Caco-2 (cell line): Measurements from ENCODE around the gene MSL3B.

Experiments
- BruUV-seq: library from RNA; stranded (reverse); fragments of 400-500 nt; replicated peaks from 2 replicates; lab custom pipeline; 2021; lab: Mats Ljungman, UMichigan
- CTCF ChIA-PET: fragments of 300-600 bp; sonication (Branson Sonifier 250); formaldehyde crosslinking; loops from one replicate; lab custom pipeline; 2022; ENCODE audit warnings: antibody characterized with exemption; lab: Charles Lee
- POLR2A ChIA-PET: fragments of 300-600 bp; sonication (Branson Sonifier 250); formaldehyde crosslinking; loops from one replicate; lab custom pipeline; 2022; ENCODE audit warnings: antibody characterized with exemption; lab: Charles Lee
- DNase-seq, 2 experiments: peaks; one replicate each; pipeline versions ENCODE4 v3.0.0 to v3.0.0-alpha.2; 2020 to 2022
- H3K27me3 ChIP-seq: replicated peaks from 2 replicates; pipeline ENCODE4 v1.6.0; 2011; ENCODE audit warnings: low read length; ENCODE audit not compliant: control insufficient read depth, insufficient read depth
- H3K36me3 ChIP-seq: 2 replicates; pipeline ENCODE4 v1.5.1; 2011; ENCODE audit warnings: low read length; ENCODE audit not compliant: control insufficient read depth, insufficient read depth
- H3K4me1 ChIP-seq: fragments of 250-450 bp; sonication (Bioruptor Pico); 2 replicates; pipeline ENCODE4 v1.5.1; 2020; ENCODE audit warnings: mild to moderate bottlenecking
- H3K4me3 ChIP-seq: 2 replicates; pipeline ENCODE4 v1.5.1; 2011; ENCODE audit warnings: low read depth, mild to moderate bottlenecking, control low read depth, low read length
- H3K9me3 ChIP-seq: fragments of 250-450 bp; sonication (Bioruptor Pico); 2 replicates; pipeline ENCODE4 v1.5.1; 2020; ENCODE audit warnings: mild to moderate bottlenecking, moderate library complexity
- H3K27ac Mint-ChIP-seq: one replicate; pipeline ENCODE4 v1.8.0; 2022; ENCODE audit warnings: mixed read lengths; ENCODE audit not compliant: unreplicated experiment
- H3K27me3 Mint-ChIP-seq: one replicate; pipeline ENCODE4 v1.8.0; 2022; ENCODE audit warnings: mixed read lengths; ENCODE audit not compliant: insufficient read depth, unreplicated experiment
- H3K36me3 Mint-ChIP-seq: one replicate; pipeline ENCODE4 v1.8.0; 2022; ENCODE audit warnings: mild to moderate bottlenecking, mixed read lengths; ENCODE audit not compliant: insufficient read depth, unreplicated experiment
- H3K4me1 Mint-ChIP-seq: one replicate; pipeline ENCODE4 v1.8.0; 2022; ENCODE audit warnings: low read depth, mixed read lengths; ENCODE audit not compliant: unreplicated experiment
- H3K4me3 Mint-ChIP-seq: one replicate; pipeline ENCODE4 v1.8.0; 2022; ENCODE audit warnings: mild to moderate bottlenecking, moderate library complexity, mixed read lengths; ENCODE audit not compliant: unreplicated experiment
- H3K9me3 Mint-ChIP-seq: one replicate; pipeline ENCODE4 v1.8.0; 2022; ENCODE audit warnings: mixed read lengths; ENCODE audit not compliant: unreplicated experiment
- intact Hi-C: fragments of 100-400 bp; cut with micrococcal nuclease; formaldehyde crosslinking; loops from one replicate; pipeline ENCODE4 v1.10.0; 2022; ENCODE audit not compliant: unreplicated experiment
- TF ChIP-seq, protein P1 (sequence below), 2 experiments: fragments of 200-600 bp in 1 of 2; IDR thresholded peaks; 1 replicate in 1 of 2; 2 replicates in 1 of 2; pipeline versions ENCODE4 v1.5.1 to v1.8.0; 2011 to 2022; ENCODE audit warnings: antibody characterized with exemption in 1 of 2, control low read depth in 1 of 2, inconsistent platforms in 1 of 2, low read depth in 1 of 2, low read length in 1 of 2, mild to moderate bottlenecking in 1 of 2, moderate library complexity in 1 of 2; ENCODE audit not compliant: insufficient read depth in 1 of 2, severe bottlenecking in 1 of 2, unreplicated experiment in 1 of 2

The MSL3B gene

DNA sequence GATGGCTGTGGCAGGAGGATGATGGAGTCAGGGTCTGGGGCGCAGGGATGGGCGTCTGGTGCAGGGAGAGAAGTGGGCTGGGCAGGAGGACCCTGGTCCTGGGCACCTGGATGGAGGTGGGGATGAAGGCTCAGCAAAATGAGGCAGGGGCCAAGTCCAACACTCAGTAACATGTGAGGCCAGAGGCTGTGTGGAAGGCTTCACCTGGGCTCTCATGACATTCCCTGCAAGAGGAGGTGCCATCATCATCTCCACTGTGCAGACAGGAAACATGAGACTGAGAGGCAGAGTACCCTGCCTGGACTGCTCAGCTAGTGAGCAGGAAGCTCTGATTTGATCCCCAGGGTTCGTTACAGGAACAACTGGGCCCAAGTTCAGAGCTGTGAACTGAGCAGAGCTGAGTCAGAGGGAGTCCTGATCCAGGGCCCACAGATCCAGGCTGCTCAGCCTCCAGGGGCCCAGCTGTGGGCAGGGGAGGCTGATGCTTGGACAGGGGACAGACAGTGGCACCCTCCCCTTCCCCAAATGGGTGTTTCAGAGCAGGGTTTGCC is 50.8 kb downstream of the MSL3B start:
- H3K27ac Mint-ChIP-seq, result no peak overlapping the region
- H3K4me1 Mint-ChIP-seq, result no peaks in the 10 kb centered on the region
- H3K4me3 ChIP-seq, result no peak overlapping the region
- no peak overlapping the region for H3K4me3 Mint-ChIP-seq
- no peaks in the 10 kb centered on the region for H3K27me3 ChIP-seq
- DNase-seq, result no peak
- H3K9me3 Mint-ChIP-seq, result no peaks in the 10 kb centered on the region
- intact Hi-C loops, result no loop called here
- POLR2A ChIA-PET, result no interaction called here
- TF ChIP-seq, protein P1, sequence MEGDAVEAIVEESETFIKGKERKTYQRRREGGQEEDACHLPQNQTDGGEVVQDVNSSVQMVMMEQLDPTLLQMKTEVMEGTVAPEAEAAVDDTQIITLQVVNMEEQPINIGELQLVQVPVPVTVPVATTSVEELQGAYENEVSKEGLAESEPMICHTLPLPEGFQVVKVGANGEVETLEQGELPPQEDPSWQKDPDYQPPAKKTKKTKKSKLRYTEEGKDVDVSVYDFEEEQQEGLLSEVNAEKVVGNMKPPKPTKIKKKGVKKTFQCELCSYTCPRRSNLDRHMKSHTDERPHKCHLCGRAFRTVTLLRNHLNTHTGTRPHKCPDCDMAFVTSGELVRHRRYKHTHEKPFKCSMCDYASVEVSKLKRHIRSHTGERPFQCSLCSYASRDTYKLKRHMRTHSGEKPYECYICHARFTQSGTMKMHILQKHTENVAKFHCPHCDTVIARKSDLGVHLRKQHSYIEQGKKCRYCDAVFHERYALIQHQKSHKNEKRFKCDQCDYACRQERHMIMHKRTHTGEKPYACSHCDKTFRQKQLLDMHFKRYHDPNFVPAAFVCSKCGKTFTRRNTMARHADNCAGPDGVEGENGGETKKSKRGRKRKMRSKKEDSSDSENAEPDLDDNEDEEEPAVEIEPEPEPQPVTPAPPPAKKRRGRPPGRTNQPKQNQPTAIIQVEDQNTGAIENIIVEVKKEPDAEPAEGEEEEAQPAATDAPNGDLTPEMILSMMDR (IDR thresholded peaks at IDR 0.05; ENCODE audit: insufficient read depth in 1 of 2, low read depth in 1 of 2, low read length in 1 of 2, severe bottlenecking in 1 of 2, unreplicated experiment in 1 of 2), result no peak
- no peaks in the 10 kb centered on the region for H3K36me3 ChIP-seq
- H3K4me1 ChIP-seq, result no peaks in the 10 kb centered on the region
- BruUV-seq, result no TSS peak
- no peaks in the 10 kb centered on the region for H3K9me3 ChIP-seq
- CTCF ChIA-PET, result no interaction called here
- no peaks in the 10 kb centered on the region for H3K27me3 Mint-ChIP-seq
- H3K36me3 Mint-ChIP-seq, result no peaks in the 10 kb centered on the region

DNA sequence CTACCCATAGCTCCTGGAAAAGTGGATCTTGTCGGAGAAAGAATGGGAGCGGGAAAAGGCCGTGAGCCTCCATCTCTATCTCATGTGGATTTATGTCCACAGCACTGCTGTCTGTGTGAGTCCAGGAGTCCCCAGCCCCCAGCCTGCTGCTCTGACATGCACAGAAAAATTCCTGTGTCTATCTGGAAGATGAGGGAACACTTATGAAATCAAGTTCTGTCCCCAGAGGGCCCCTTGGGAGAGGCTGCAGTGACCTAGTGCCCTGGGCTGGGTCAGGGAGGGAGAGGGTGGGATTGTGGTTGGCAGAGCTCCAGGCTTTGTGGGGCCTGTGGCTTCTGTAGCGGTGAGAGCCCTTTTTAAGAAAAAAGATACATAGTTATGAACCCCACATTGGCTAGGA is 51.4 kb downstream of the MSL3B start:
- BruUV-seq, result no TSS peak
- Histone ChIP-seq H3K36me3 (no peaks in the 10 kb centered on the region), H3K27me3 (no peaks in the 10 kb centered on the region), H3K9me3 (no peaks in the 10 kb centered on the region), H3K4me3 (no peak overlapping the region), H3K4me1 (no peaks in the 10 kb centered on the region)
- H3K4me1 Mint-ChIP-seq, result no peaks in the 10 kb centered on the region
- H3K4me3 Mint-ChIP-seq, result no peak overlapping the region
- H3K27me3 Mint-ChIP-seq, result no peaks in the 10 kb centered on the region
- CTCF ChIA-PET, result no interaction called here
- TF ChIP-seq, protein P1 (IDR thresholded peaks at IDR 0.05; ENCODE audit: insufficient read depth in 1 of 2, low read depth in 1 of 2, low read length in 1 of 2, severe bottlenecking in 1 of 2, unreplicated experiment in 1 of 2), result no peak
- no peak for DNase-seq
- intact Hi-C loops, result no loop called here
- no peak overlapping the region for H3K27ac Mint-ChIP-seq
- H3K36me3 Mint-ChIP-seq, result no peaks in the 10 kb centered on the region
- POLR2A ChIA-PET, result no interaction called here
- no peaks in the 10 kb centered on the region for H3K9me3 Mint-ChIP-seq

DNA sequence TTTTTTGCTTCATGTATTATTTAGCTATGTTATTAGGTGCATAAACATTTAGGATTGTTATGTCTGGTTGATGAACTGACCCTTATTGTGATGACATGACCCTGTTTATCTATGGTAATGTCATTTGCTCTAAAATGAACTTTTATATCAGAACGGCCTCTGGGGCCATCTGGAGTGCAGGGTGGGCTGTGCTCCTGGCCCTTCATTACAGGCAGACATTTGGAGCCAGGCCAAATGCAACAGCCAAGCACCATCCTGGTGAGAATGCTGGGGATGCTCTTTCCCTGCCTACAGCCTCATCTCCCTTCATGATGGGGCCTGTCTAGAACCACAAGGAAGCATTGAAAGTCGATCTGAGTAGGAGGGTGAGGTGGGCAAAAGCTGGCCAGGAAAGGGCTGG is 51.9 kb downstream of the MSL3B start:
- Mint-ChIP-seq H3K4me3 (no peak overlapping the region), H3K27ac (no peak overlapping the region), H3K27me3 (no peaks in the 10 kb centered on the region), H3K4me1 (no peaks in the 10 kb centered on the region), H3K9me3 (no peaks in the 10 kb centered on the region), H3K36me3 (no peaks in the 10 kb centered on the region)
- Histone ChIP-seq H3K9me3 (no peaks in the 10 kb centered on the region), H3K4me3 (no peak overlapping the region), H3K27me3 (no peaks in the 10 kb centered on the region), H3K4me1 (no peaks in the 10 kb centered on the region), H3K36me3 (no peaks in the 10 kb centered on the region)
- intact Hi-C loops, result no loop called here
- ChIA-PET POLR2A (no interaction called here), CTCF (no interaction called here)
- no TSS peak for BruUV-seq
- TF ChIP-seq, protein P1 (IDR thresholded peaks at IDR 0.05; ENCODE audit: insufficient read depth in 1 of 2, low read depth in 1 of 2, low read length in 1 of 2, severe bottlenecking in 1 of 2, unreplicated experiment in 1 of 2), result no peak
- DNase-seq, result no peak
